T-helper 1 cell treated with Interleukin-12 subunit alpha and Interleukin-12 subunit beta and Interleukin-4 antibody, amounts not matched to agents 30 μg/mL and 1 μg/mL, for 36 hours (primary cell): Measurements from ENCODE around the gene CACNG6.
"Not testable (repeated sequence)": the region's sequence is repeated elsewhere in the genome, so short reads cannot be mapped to it uniquely, and the experiment has no call there.

Source experiments
- H3K27ac Mint-ChIP-seq: one replicate; pipeline ENCODE4 v1.8.0; 2021; ENCODE audit warnings: mild to moderate bottlenecking, mixed read lengths
- H3K27me3 Mint-ChIP-seq: one replicate; pipeline ENCODE4 v1.8.0; 2021; ENCODE audit warnings: low read depth, mixed read lengths
- H3K36me3 Mint-ChIP-seq: one replicate; pipeline ENCODE4 v1.8.0; 2021; ENCODE audit warnings: low read depth, mixed read lengths
- H3K4me1 Mint-ChIP-seq: one replicate; pipeline ENCODE4 v1.8.0; 2021; ENCODE audit warnings: low read depth, mixed read lengths
- H3K4me3 Mint-ChIP-seq: one replicate; pipeline ENCODE4 v1.8.0; 2021; ENCODE audit warnings: mild to moderate bottlenecking, moderate library complexity, mixed read lengths
- H3K9me3 Mint-ChIP-seq: one replicate; pipeline ENCODE4 v1.8.0; 2021; ENCODE audit warnings: mixed read lengths

Gene CACNG6

GRCh38 chr19:53991224-53992113 lies at the start of gene CACNG6:
Gene CACNG6, plus strand, starts transcription at chr19:53991637. Its CDS starts 1,241 bp downstream, at chr19:53992878.
- Mint-ChIP-seq H3K36me3 (no peaks in the 10 kb centered on the region), H3K9me3 (no peaks in the 10 kb centered on the region), H3K27ac (no peak within 1 kb of the TSS), H3K4me1 (no peaks in the 10 kb centered on the region), H3K27me3 (peaks cover 35% of the 10 kb centered on the region), H3K4me3 (no peak within 1 kb of the TSS)

- Mint-ChIP-seq H3K9me3 (no peaks in the 10 kb centered on the region), H3K36me3 (no peaks in the 10 kb centered on the region), H3K27me3 (peaks cover 37% of the 10 kb centered on the region), H3K4me3 (no peak overlapping the region), H3K27ac (no peak overlapping the region), H3K4me1 (no peaks in the 10 kb centered on the region)
Observed at GRCh38 chr19:53942001-53942786, 49.2 kb upstream of the CACNG6 start.

- Mint-ChIP-seq H3K9me3 (no peaks in the 10 kb centered on the region), H3K4me3 (no peak overlapping the region), H3K27me3 (peaks cover 37% of the 10 kb centered on the region), H3K36me3 (no peaks in the 10 kb centered on the region), H3K4me1 (no peaks in the 10 kb centered on the region), H3K27ac (no peak overlapping the region)
Observed at GRCh38 chr19:53944416-53944815, 47.0 kb upstream of the CACNG6 start.

- no peaks in the 10 kb centered on the region for H3K9me3 Mint-ChIP-seq
- H3K27me3 Mint-ChIP-seq, result peaks cover 37% of the 10 kb centered on the region
Observed at GRCh38 chr19:53944933-53945332, 46.5 kb upstream of the CACNG6 start.

GRCh38 chr19:53945441-53945840 lies 46.0 kb upstream of the CACNG6 start:
- no peaks in the 10 kb centered on the region for H3K36me3 Mint-ChIP-seq
- peaks cover 37% of the 10 kb centered on the region for H3K27me3 Mint-ChIP-seq
- no peaks in the 10 kb centered on the region for H3K4me1 Mint-ChIP-seq
- H3K4me3 Mint-ChIP-seq, result no peak overlapping the region
- no peak overlapping the region for H3K27ac Mint-ChIP-seq
- H3K9me3 Mint-ChIP-seq, result no peaks in the 10 kb centered on the region

More at GRCh38 chr19:53944933-53945332, 46.5 kb upstream of the CACNG6 start:
- Mint-ChIP-seq H3K36me3 (no peaks in the 10 kb centered on the region), H3K27ac (no peak overlapping the region), H3K4me3 (no peak overlapping the region), H3K4me1 (no peaks in the 10 kb centered on the region)

GRCh38 chr19:53945998-53946397 lies 45.4 kb upstream of the CACNG6 start:
- no peak overlapping the region for H3K4me3 Mint-ChIP-seq
- no peaks in the 10 kb centered on the region for H3K9me3 Mint-ChIP-seq
- no peaks in the 10 kb centered on the region for H3K4me1 Mint-ChIP-seq
- H3K36me3 Mint-ChIP-seq, result no peaks in the 10 kb centered on the region
- H3K27ac Mint-ChIP-seq, result no peak overlapping the region
- peaks cover 37% of the 10 kb centered on the region for H3K27me3 Mint-ChIP-seq

- Mint-ChIP-seq H3K4me3 (no peak overlapping the region), H3K36me3 (no peaks in the 10 kb centered on the region), H3K4me1 (no peaks in the 10 kb centered on the region), H3K9me3 (no peaks in the 10 kb centered on the region), H3K27ac (no peak overlapping the region), H3K27me3 (peaks cover 24% of the 10 kb centered on the region)
Observed at GRCh38 chr19:53947624-53948023, 43.8 kb upstream of the CACNG6 start.

GRCh38 chr19:53948611-53949010 lies 42.8 kb upstream of the CACNG6 start:
- H3K36me3 Mint-ChIP-seq, H3K4me3 Mint-ChIP-seq, H3K9me3 Mint-ChIP-seq, H3K4me1 Mint-ChIP-seq, H3K27ac Mint-ChIP-seq: not testable (repeated sequence)
- peaks cover 18% of the 10 kb centered on the region for H3K27me3 Mint-ChIP-seq

GRCh38 chr19:53951436-53951835 lies 40.0 kb upstream of the CACNG6 start:
- Mint-ChIP-seq H3K27me3 (peaks cover 7% of the 10 kb centered on the region), H3K4me1 (no peaks in the 10 kb centered on the region), H3K36me3 (no peaks in the 10 kb centered on the region), H3K9me3 (no peaks in the 10 kb centered on the region), H3K4me3 (no peak overlapping the region), H3K27ac (no peak overlapping the region)

- Mint-ChIP-seq H3K27ac (no peak overlapping the region), H3K27me3 (peaks cover 8% of the 10 kb centered on the region), H3K4me1 (no peaks in the 10 kb centered on the region), H3K9me3 (no peaks in the 10 kb centered on the region), H3K36me3 (no peaks in the 10 kb centered on the region), H3K4me3 (no peak overlapping the region)
Observed at GRCh38 chr19:53951947-53952346, 39.5 kb upstream of the CACNG6 start.

GRCh38 chr19:53953383-53953782 lies 38.1 kb upstream of the CACNG6 start:
- Mint-ChIP-seq H3K4me3 (no peak overlapping the region), H3K36me3 (peaks cover 1% of the 10 kb centered on the region), H3K27me3 (peaks cover 21% of the 10 kb centered on the region), H3K27ac (no peak overlapping the region), H3K9me3 (no peaks in the 10 kb centered on the region), H3K4me1 (no peaks in the 10 kb centered on the region)

GRCh38 chr19:53957448-53958167 lies 33.8 kb upstream of the CACNG6 start:
- Mint-ChIP-seq H3K27me3 (peaks cover 56% of the 10 kb centered on the region), H3K36me3 (peaks cover 3% of the 10 kb centered on the region), H3K27ac (no peak overlapping the region)

GRCh38 chr19:53958168-53958571 lies 33.3 kb upstream of the CACNG6 start:
- H3K27ac Mint-ChIP-seq, result no peak overlapping the region
- no peaks in the 10 kb centered on the region for H3K9me3 Mint-ChIP-seq
- peaks cover 2% of the 10 kb centered on the region for H3K4me1 Mint-ChIP-seq
- no peak overlapping the region for H3K4me3 Mint-ChIP-seq
- H3K36me3 Mint-ChIP-seq, result peaks cover 3% of the 10 kb centered on the region
- peaks cover 56% of the 10 kb centered on the region for H3K27me3 Mint-ChIP-seq

More at GRCh38 chr19:53957448-53958167, 33.8 kb upstream of the CACNG6 start:
- Mint-ChIP-seq H3K9me3 (no peaks in the 10 kb centered on the region), H3K4me1 (peaks cover 2% of the 10 kb centered on the region), H3K4me3 (no peak overlapping the region)
